HG03457 (cell line): ENCODE data around the gene CTDSPL.
"Not testable (repeated sequence)": the region's sequence is repeated elsewhere in the genome, so short reads cannot be mapped to it uniquely, and the experiment has no call there.

Experiments
- ATAC-seq: cut with Tn5 transposase; IDR thresholded peaks from one replicate; pipeline ENCODE4 v1.9.1; 2021; ENCODE audit warnings: moderate number of reproducible peaks; ENCODE audit not compliant: unreplicated experiment

Gene CTDSPL

DNA sequence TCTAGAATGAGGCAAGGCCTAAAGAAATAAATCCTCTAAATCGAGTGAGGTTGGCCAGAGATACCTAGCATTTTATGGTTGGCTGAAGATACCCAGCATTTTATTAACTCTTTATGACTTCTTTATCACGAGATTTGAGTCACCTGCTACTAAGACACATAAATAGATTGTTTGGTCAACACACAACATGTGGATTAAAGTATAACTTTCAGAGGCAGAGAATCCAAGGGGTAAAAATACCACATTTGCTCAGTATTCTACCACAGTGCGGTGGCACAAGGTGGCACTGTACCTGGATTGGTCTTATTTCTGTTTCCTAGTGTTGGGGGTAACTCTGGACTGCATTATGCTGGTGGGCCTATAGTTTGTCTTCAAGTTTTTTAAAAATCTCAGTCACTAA is 102.0 kb downstream of the CTDSPL start:
- no peak for ATAC-seq

DNA sequence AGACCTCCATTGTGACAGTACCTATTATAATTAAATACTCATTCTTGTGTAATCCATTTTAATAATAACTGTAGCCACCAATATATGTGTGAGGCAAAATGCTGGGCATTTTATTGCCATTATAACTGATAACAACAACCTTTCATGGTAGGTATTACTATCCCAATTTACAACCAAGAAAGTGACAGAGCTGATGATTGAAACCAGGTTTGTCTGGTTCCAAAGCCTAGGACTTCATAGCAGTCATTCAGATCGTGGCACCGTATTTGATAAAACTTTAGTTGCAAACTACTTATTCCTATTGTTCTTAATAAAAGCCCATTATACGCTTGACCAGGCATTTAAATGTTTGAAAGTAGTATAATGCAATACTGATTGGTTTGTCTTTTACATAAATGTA is 102.5 kb downstream of the CTDSPL start:
- ATAC-seq = no peak

DNA sequence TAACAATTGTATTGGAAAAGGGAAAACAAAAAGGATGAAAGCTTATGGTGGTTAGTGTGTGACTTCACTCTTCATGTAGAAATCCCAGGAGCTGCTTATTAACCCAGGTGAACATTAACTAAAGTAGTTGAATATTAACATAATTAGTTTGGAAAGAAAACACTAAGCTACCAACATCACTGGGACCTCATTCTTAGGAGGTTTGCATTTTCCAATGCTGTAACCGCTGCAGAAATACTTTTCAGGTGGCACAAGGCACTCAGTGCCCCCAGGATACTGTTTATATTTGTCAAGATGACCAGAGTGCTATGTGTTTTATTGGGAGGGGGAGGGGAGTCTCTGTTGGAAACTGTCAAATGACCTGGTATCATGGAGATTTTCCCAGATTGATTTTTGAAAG is 103.0 kb downstream of the CTDSPL start:
- no peak for ATAC-seq

DNA sequence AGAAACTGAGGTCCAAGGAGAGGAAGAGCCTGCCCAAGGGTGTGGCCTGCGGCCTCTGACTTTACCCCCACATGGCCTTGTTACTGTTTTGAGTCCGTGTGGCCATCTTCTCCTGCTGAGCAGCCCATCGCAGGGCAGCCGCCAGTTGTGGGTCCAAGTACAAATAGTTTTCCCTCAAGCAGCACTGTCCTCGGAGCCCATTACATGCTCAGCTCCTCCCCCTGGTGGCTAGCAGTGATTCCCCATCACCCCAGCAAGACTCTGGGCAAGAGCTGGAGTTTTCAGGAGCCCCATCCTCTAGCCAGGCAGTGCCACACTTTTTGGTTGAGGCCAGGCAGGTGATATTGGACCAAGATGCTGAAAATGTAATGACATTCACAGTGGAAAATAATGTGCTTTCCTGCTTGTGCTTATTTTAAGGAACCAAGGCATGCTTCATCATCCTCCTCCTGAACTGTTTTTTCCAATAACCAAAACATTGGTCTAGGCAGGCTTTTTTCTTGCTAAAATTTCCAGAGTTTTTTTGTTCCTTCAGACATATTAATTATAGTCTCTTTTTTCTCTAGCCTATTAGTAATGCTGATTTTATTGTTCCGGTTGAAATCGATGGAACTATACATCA is 105.7 kb downstream of the CTDSPL start:
- no peak for ATAC-seq

DNA sequence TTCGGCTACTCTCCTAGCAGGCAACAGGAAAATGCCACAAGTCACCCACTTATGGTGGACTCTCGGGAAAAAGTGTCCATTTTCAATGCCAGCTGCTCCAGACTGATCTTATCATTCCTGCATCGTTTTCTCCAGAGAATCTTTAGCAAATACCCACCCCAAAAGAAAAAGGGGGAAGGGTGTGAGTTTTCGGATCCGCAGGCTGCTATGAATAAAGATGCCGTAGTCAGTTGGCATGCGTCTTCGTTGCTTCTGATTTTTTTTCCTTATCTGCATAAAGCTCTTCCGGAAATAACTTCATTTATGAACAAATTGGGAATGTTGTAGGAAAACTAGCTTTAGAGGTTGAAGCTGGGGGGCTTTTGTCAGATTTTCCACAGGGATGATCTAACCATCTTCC is 106.5 kb downstream of the CTDSPL start:
- ATAC-seq = no peak

- ATAC-seq = no peak
Observed at GRCh38 chr3:37968813-37969595, 107.3 kb downstream of the CTDSPL start.

GRCh38 chr3:37969596-37970100 is 108.0 kb downstream of the CTDSPL start:
- no peak for ATAC-seq

GRCh38 chr3:37970802-37971201 is 109.1 kb downstream of the CTDSPL start:
- ATAC-seq = no peak

DNA sequence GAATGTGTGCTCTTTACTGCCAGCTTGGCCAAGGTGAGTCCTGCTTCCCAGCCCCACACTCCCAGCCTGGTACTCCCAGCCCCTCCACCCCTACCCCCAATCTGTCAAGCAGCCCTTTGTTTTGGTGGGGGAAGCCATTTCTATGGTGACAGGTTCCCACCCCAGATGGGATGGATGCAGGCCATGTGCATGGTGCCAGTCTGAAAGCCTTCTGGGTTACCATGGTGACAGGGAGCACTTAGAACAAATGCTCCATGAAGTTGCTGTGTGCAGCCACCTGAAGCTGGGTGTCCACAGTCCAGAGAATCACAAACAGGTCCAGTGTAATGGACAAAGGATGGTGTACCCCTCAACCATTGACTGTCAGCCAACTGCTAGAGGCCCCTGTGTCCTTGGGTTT is 109.8 kb downstream of the CTDSPL start:
- no peak for ATAC-seq

- ATAC-seq = not testable (repeated sequence)
Observed at GRCh38 chr3:37972056-37972455, 110.4 kb downstream of the CTDSPL start.

GRCh38 chr3:37973246-37974054 is 111.8 kb downstream of the CTDSPL start:
- ATAC-seq = no peak

DNA sequence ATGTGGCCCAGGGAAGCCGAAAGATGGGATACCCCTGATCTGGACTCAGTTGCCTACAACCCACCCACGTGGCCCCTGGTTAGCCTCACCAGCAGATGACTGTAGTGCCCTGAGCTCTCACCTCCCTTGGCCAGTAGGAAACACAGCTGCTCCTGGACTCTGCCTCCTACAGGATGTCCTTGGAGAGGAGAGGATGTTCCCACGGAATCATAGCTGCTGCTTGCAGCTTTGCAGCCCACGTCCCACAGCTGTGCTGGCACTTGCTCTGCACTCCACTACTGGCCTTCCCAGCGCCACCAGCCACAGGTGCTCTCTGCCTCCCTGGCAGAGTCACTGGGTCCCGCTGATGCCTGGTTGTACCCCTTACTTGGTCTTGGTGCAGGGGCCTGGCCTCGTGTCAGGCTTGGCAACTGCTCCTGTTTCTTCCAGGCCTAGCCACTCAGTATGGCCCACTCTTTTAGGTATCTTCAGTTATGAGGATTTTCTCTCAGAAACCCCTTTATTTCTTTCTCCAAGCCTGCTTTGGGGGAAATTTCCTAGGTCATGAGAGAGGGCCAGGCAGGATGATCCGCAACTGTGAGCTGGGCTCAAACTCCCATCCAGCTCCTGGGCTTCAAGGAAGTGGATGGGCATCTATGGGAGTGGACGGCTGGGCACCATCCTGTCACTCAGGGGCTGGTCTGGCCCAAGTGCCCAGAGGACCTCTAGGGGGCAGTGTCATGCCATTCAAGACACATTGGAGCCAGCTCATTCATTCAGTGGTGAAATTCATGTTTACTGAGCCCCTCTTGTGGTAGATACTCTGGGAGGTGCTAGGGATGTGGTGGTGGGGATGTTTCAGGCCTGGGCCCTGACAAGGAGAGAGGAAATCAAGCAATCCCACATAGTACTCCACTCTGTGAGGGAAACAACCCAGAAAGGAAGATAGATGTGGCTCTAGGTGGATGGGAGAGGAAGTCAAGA is 112.7 kb downstream of the CTDSPL start:
- ATAC-seq = no peak

- no peak for ATAC-seq
Observed at GRCh38 chr3:37979541-37980461, 118.1 kb downstream of the CTDSPL start.

- ATAC-seq = no peak
Observed at GRCh38 chr3:37980462-37981347, 119.0 kb downstream of the CTDSPL start.

DNA sequence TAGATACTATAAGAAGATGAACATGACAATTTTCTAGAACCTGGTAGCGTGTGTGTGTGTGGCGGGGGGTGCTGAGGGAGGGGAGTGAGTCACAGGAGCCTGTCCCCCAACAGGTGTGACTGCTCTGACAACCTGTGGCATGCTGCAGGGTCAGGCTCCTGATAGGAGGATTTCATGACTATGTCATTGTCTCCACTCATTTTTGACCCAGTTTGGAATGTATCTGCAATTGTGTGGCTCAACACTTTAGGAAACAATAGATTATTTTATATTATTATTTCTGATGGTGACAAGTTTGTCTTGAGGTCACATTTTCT is 119.6 kb downstream of the CTDSPL start:
- ATAC-seq = no peak

GRCh38 chr3:37982331-37982730 is 120.7 kb downstream of the CTDSPL start:
- no peak for ATAC-seq

DNA sequence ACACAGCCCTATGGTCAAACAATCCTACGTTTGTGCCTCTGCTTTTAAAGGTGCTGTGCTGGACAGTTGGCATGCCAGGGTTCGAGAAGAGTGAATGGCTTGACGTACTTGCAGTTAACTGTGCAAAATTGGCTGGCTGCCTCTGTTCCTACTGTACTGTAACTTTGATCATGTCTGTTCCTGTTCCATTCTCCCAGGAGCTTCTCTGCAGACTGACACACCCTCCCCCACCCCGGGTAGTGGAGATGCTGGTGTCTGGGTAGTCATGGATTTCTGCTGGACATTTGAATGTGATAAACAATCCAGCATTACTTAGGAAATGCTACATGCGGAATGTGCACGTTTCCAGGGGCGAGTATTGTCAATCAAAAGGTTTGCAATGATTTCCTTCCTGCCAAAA is 122.4 kb downstream of the CTDSPL start:
- ATAC-seq = no peak

DNA sequence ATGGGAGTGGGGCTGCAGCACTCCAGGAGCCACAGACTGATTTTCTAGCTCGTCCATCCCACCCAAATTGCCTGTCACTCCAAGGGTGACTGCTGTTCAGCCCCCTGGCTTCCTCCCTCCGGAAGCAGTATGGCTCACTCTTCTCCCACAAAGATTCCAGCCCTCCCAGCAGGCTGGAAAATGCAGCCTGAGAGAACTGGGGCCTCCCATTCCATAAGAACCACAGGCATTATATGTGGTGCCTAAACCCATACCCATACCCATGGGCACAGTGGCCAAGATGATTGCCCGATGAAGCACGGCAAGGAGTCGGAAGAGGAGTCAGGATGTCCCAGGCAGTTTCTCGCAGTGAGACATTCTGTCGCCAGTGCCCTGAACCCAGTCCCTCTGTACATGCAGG is 122.9 kb downstream of the CTDSPL start:
- no peak for ATAC-seq
